ENCODE measurements around the gene DST. TPM values are rescaled to one million over a fixed set of nuclear protein-coding genes. Genes with fewer than 3 reads are reported as not detected.
A peak's percentile ranks its signal among the peaks of the same experiment; 100 is the strongest.

The DST gene
- total and polyA plus RNA-seq, 2 donors (not counting 1 experiment from before 2014, with no cell fraction given) = 78.6 to 670 TPM

DNA sequence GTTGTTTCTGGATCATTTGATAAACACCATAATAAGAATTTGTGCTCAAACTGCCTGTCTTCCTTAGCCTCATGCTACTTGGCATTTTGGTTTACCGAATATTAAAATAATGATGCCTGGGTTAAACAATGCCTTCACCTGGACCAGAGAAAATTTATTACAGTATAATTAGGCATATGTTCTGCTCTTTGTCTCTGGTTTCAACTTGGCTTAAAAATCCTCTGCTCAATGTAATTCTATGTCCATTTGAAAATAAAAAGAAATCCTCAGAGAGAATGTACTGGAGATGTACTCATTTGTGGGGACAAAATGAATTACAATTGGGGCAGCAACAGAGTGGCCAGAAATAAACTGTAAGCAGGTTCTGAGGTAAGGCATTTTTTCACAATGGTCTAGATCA is 95.0 kb downstream of the DST start:
- Histone ChIP-seq H3K27ac (ENCODE audit: insufficient read depth, low read length) (no peak overlapping the region), H3K9ac (ENCODE audit: insufficient read depth, low read length) (no peak overlapping the region), H3K9me3 (ENCODE audit: control insufficient read depth, insufficient read depth, low read depth, low read length) (no peaks in the 10 kb centered on the region), H2AFZ (ENCODE audit: low read length) (no peak overlapping the region), H3K4me1 (ENCODE audit: control insufficient read depth, extremely low read depth, insufficient read depth, low read length) (peaks cover 6% of the 10 kb centered on the region), H3K4me2 (ENCODE audit: extremely low read depth, insufficient read depth, low read length) (no peak overlapping the region), H3K4me3 (replicated peaks in 1 of 4; ENCODE audit: control extremely low read depth in 1 of 4, insufficient read depth in 1 of 4, low read depth in 3 of 4, low read length in 4 of 4) (no peak overlapping the region), H3K36me3 (ENCODE audit: control insufficient read depth, insufficient read depth, low read length) (peaks cover 2% of the 10 kb centered on the region), H3K27me3 (ENCODE audit: control insufficient read depth, insufficient read depth, low read length) (no peaks in the 10 kb centered on the region), H3K79me2 (ENCODE audit: control insufficient read depth, insufficient read depth, low read length) (peaks cover 58% of the 10 kb centered on the region), H4K20me1 (ENCODE audit: control insufficient read depth, extremely low read depth, insufficient read depth, low read length) (no peaks in the 10 kb centered on the region)
- no peak for DNase-seq (ENCODE audit: low read depth in 2 of 2)
- TF ChIP-seq, protein P1, sequence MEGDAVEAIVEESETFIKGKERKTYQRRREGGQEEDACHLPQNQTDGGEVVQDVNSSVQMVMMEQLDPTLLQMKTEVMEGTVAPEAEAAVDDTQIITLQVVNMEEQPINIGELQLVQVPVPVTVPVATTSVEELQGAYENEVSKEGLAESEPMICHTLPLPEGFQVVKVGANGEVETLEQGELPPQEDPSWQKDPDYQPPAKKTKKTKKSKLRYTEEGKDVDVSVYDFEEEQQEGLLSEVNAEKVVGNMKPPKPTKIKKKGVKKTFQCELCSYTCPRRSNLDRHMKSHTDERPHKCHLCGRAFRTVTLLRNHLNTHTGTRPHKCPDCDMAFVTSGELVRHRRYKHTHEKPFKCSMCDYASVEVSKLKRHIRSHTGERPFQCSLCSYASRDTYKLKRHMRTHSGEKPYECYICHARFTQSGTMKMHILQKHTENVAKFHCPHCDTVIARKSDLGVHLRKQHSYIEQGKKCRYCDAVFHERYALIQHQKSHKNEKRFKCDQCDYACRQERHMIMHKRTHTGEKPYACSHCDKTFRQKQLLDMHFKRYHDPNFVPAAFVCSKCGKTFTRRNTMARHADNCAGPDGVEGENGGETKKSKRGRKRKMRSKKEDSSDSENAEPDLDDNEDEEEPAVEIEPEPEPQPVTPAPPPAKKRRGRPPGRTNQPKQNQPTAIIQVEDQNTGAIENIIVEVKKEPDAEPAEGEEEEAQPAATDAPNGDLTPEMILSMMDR (conservative IDR thresholded peaks at IDR 0.05 in 1 of 2, IDR thresholded peaks at IDR 0.05 in 1 of 2; ENCODE audit: low read depth in 1 of 2, low read length in 2 of 2) = no peak
- no peak for TF ChIP-seq EZH2 (IDR thresholded peaks at IDR 0.05; ENCODE audit: low read length, missing control alignments)

- Histone ChIP-seq H3K36me3 (ENCODE audit: control insufficient read depth, insufficient read depth, low read length) (peaks cover 2% of the 10 kb centered on the region), H3K4me2 (ENCODE audit: extremely low read depth, insufficient read depth, low read length) (peak overlapping the region; percentile 92), H3K79me2 (ENCODE audit: control insufficient read depth, insufficient read depth, low read length) (peaks cover 67% of the 10 kb centered on the region), H3K9ac (ENCODE audit: insufficient read depth, low read length) (peak overlapping the region; percentile 73), H2AFZ (ENCODE audit: low read length) (no peak overlapping the region), H3K4me3 (replicated peaks in 1 of 4; ENCODE audit: control extremely low read depth in 1 of 4, insufficient read depth in 1 of 4, low read depth in 3 of 4, low read length in 4 of 4) (peak overlapping the region; percentile 61 to 81 (median 69)), H3K27ac (ENCODE audit: insufficient read depth, low read length) (peak overlapping the region; percentile 91), H3K4me1 (ENCODE audit: control insufficient read depth, extremely low read depth, insufficient read depth, low read length) (peaks cover 3% of the 10 kb centered on the region), H3K27me3 (ENCODE audit: control insufficient read depth, insufficient read depth, low read length) (no peaks in the 10 kb centered on the region), H3K9me3 (ENCODE audit: control insufficient read depth, insufficient read depth, low read depth, low read length) (no peaks in the 10 kb centered on the region), H4K20me1 (ENCODE audit: control insufficient read depth, extremely low read depth, insufficient read depth, low read length) (no peaks in the 10 kb centered on the region)
- peak; percentile 99 for DNase-seq (ENCODE audit: low read depth in 2 of 2)
- TF ChIP-seq, protein P1 (conservative IDR thresholded peaks at IDR 0.05 in 1 of 2, IDR thresholded peaks at IDR 0.05 in 1 of 2; ENCODE audit: low read depth in 1 of 2, low read length in 2 of 2) = peak; percentile 23 to 24
- no peak for TF ChIP-seq EZH2 (IDR thresholded peaks at IDR 0.05; ENCODE audit: low read length, missing control alignments)
Measured at GRCh38 chr6:56542364-56543331, 100.0 kb downstream of the DST start.

DNA sequence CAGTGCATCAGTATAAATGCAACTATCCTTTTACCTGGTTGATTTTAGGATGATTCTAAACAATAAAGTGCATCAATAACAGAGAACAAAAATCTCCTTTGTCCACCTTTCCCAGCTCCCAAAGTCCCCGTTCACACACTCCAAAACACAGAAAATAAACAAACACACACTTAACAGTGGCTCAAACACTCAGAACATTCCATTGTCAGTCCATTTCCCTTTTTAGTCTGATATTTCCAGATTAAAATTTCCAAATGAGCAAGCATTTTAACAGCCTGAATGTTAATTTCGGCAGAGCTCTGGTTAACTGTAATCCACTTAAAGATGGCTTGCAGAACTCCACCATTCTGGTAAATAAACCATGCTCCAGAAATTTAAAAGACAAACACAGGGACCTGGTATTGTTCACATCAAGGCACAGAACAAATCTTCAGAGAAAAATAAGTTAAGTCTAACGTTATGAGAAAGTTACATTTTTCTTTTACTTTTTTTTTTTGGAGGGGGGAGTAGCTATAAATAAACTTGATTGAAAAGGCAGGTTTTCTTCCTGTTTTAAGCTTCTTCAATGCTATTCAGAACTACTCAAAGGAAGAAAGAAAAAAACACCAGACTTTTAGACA is 100.8 kb downstream of the DST start:
- TF ChIP-seq, protein P1 (conservative IDR thresholded peaks at IDR 0.05 in 1 of 2, IDR thresholded peaks at IDR 0.05 in 1 of 2; ENCODE audit: low read depth in 1 of 2, low read length in 2 of 2) = no peak
- TF ChIP-seq EZH2 (IDR thresholded peaks at IDR 0.05; ENCODE audit: low read length, missing control alignments) = no peak
- H3K9ac ChIP-seq (ENCODE audit: insufficient read depth, low read length) = no peak overlapping the region
- peak overlapping the region; percentile 91 for H3K27ac ChIP-seq (ENCODE audit: insufficient read depth, low read length)
- H3K4me3 ChIP-seq (replicated peaks in 1 of 4; ENCODE audit: control extremely low read depth in 1 of 4, insufficient read depth in 1 of 4, low read depth in 3 of 4, low read length in 4 of 4) = peak overlapping the region; percentile 61 to 81 (median 69)
- peaks cover under 1% of the 10 kb centered on the region for H3K36me3 ChIP-seq (ENCODE audit: control insufficient read depth, insufficient read depth, low read length)
- H3K9me3 ChIP-seq (ENCODE audit: control insufficient read depth, insufficient read depth, low read depth, low read length) = no peaks in the 10 kb centered on the region
- H3K79me2 ChIP-seq (ENCODE audit: control insufficient read depth, insufficient read depth, low read length) = peaks cover 65% of the 10 kb centered on the region
- H3K27me3 ChIP-seq (ENCODE audit: control insufficient read depth, insufficient read depth, low read length) = no peaks in the 10 kb centered on the region
- no peak for DNase-seq (ENCODE audit: low read depth in 2 of 2)
- peak overlapping the region; percentile 92 for H3K4me2 ChIP-seq (ENCODE audit: extremely low read depth, insufficient read depth, low read length)
- H4K20me1 ChIP-seq (ENCODE audit: control insufficient read depth, extremely low read depth, insufficient read depth, low read length) = no peaks in the 10 kb centered on the region
- peaks cover 3% of the 10 kb centered on the region for H3K4me1 ChIP-seq (ENCODE audit: control insufficient read depth, extremely low read depth, insufficient read depth, low read length)
- H2AFZ ChIP-seq (ENCODE audit: low read length) = no peak overlapping the region
